HepG2 (cell line): ENCODE results near the gene OR10H1. TPM values are rescaled to one million over a fixed set of nuclear protein-coding genes. Genes with fewer than 3 reads are reported as not detected.

ENCODE experiments used
- E2F1 ChIP-seq: sonication (generic); formaldehyde crosslinking; IDR thresholded peaks from 2 replicates; pipeline ENCODE4 v1.5.0; 2020; ENCODE audit warnings: missing genetic modification reagents
- HBP1 ChIP-seq: IDR thresholded peaks from 2 replicates; pipeline ENCODE4 v1.6.1; 2016; ENCODE audit warnings: low read depth, control low read depth
- HOXA9 ChIP-seq: sonication (generic); formaldehyde crosslinking; IDR thresholded peaks from 2 replicates; pipeline ENCODE4 v1.8.1; 2022; ENCODE audit warnings: missing genetic modification reagents, mild to moderate bottlenecking, moderate library complexity, borderline replicate concordance
- KLF11 ChIP-seq: IDR thresholded peaks from 2 replicates; pipeline ENCODE4 v1.6.1; 2016; ENCODE audit warnings: missing compliant biosample characterization
- MED8 ChIP-seq: sonication (generic); formaldehyde crosslinking; IDR thresholded peaks from 2 replicates; pipeline ENCODE4 v1.8.1; 2023; ENCODE audit warnings: mild to moderate bottlenecking, missing genetic modification reagents; ENCODE audit not compliant: insufficient replicate concordance
- PAXIP1 ChIP-seq: sonication (generic); formaldehyde crosslinking; conservative IDR thresholded peaks from 2 replicates; pipeline ENCODE4 v1.4.0; 2020; ENCODE audit warnings: mild to moderate bottlenecking, missing genetic modification reagents, moderate library complexity
- PRDM15 ChIP-seq: sonication (generic); formaldehyde crosslinking; IDR thresholded peaks from 2 replicates; pipeline ENCODE4 v1.4.0; 2020; ENCODE audit warnings: missing genetic modification reagents
- SAP130 ChIP-seq: IDR thresholded peaks from 2 replicates; pipeline ENCODE4 v1.6.1; 2016; ENCODE audit warnings: low read depth
- TFDP1 ChIP-seq: IDR thresholded peaks from 2 replicates; pipeline ENCODE4 v1.6.1; 2016; ENCODE audit warnings: missing compliant biosample characterization, missing genetic modification reagents, borderline replicate concordance
- ZFYVE20 ChIP-seq: sonication (generic); formaldehyde crosslinking; IDR thresholded peaks from 2 replicates; pipeline ENCODE4 v1.8.0; 2023; ENCODE audit warnings: low read depth, mild to moderate bottlenecking, moderate library complexity, missing genetic modification reagents, borderline replicate concordance
- ZNF563 ChIP-seq: sonication (generic); formaldehyde crosslinking; IDR thresholded peaks from 2 replicates; pipeline ENCODE4 v1.8.0; 2022; ENCODE audit warnings: mild to moderate bottlenecking, moderate library complexity, missing genetic modification reagents
- ZNF740 ChIP-seq: sonication (generic); formaldehyde crosslinking; IDR thresholded peaks from 2 replicates; pipeline ENCODE4 v1.4.0; 2020; ENCODE audit warnings: missing genetic modification reagents
- ZNF766 ChIP-seq: sonication (generic); formaldehyde crosslinking; IDR thresholded peaks from 2 replicates; pipeline ENCODE4 v1.5.0; 2020; ENCODE audit warnings: missing genetic modification reagents, borderline replicate concordance
- ZNF790 ChIP-seq: sonication (generic); formaldehyde crosslinking; IDR thresholded peaks from 2 replicates; pipeline ENCODE4 v1.8.0; 2022; ENCODE audit warnings: missing genetic modification reagents, mild to moderate bottlenecking, borderline replicate concordance
- ZNF850 ChIP-seq: sonication (generic); formaldehyde crosslinking; conservative IDR thresholded peaks from 2 replicates; pipeline ENCODE4 v1.9.0; 2021; ENCODE audit warnings: mild to moderate bottlenecking, missing genetic modification reagents
- polyA plus RNA-seq, 8 experiments: library from polyadenylated mRNA; depleted of rRNA in 3 of 8; stranded (reverse) in 7 of 8; unstranded in 1 of 8; fragments of >200 nt; fragmentation: Illumina TruSeq in 4 of 8; extraction: Trizol in 4 of 8; gene quantifications; 2 replicates each; pipeline versions ENCODE4 v1.2.1 to v1.2.3, GENCODE V29; 2011 to 2016; ENCODE audit warnings: low read depth in 4 of 8, missing spikeins in 1 of 8, mixed read lengths in 1 of 8; ENCODE audit not compliant: insufficient read depth in 1 of 8
- total RNA-seq, 5 experiments: library from RNA; depleted of rRNA; stranded (reverse); fragments of >200 nt; fragmentation: Illumina TruSeq; extraction: Trizol; gene quantifications; 2 replicates each; pipeline ENCODE4 v1.2.3, GENCODE V29; 2016; ENCODE audit warnings: low read depth in 1 of 5

Gene OR10H1
- total and polyA plus RNA-seq, 2 of the 13 experiments (the other 11 are each of a cell fraction or from before 2014, with no cell fraction given): not detected

- TF ChIP-seq PRDM15 (CRISPR knock-in tag): no peak
- peak; percentile 61; the same call in 1 of the 2 replicates for TF ChIP-seq E2F1 (CRISPR knock-in tag)
- TF ChIP-seq KLF11 (CRISPR knock-in tag): no peak
- peak; percentile 61 for TF ChIP-seq MED8 (CRISPR knock-in tag)
- no peak for TF ChIP-seq ZNF766
- TF ChIP-seq HBP1: 0 out of 2 replicates have a peak, but pooled peaks have one; percentile 38
- TF ChIP-seq ZFYVE20 (CRISPR knock-in tag): no peak
- TF ChIP-seq SAP130 (CRISPR knock-in tag): peak; percentile 70
- peak; percentile 80; the same call in 1 of the 2 replicates for TF ChIP-seq ZNF563 (CRISPR knock-in tag)
- 0 out of 2 replicates have a peak, but pooled peaks have one; percentile 15 for TF ChIP-seq PAXIP1
- peak; percentile 58; the same call in 1 of the 2 replicates for TF ChIP-seq ZNF790 (CRISPR knock-in tag)
- 0 out of 2 replicates have a peak, but pooled peaks have one; percentile 25 for TF ChIP-seq HOXA9 (CRISPR knock-in tag)
- TF ChIP-seq ZNF740: peak; percentile 21; the same call in 1 of the 2 replicates
- peak; percentile 18; the same call in 1 of the 2 replicates for TF ChIP-seq TFDP1 (CRISPR knock-in tag)
- no peak for TF ChIP-seq ZNF850 (CRISPR knock-in tag)
Observed at GRCh38 chr19:15836330-15837220, 21.1 kb upstream of the OR10H1 start (continued).
